ENCODE data around the gene ASXL2.

- no peak for TF ChIP-seq NFIC (IDR thresholded peaks at IDR 0.05)
- TF ChIP-seq TEAD4 (IDR thresholded peaks at IDR 0.05): no peak
- TF ChIP-seq CREB1 (IDR thresholded peaks at IDR 0.05; ENCODE audit: low read depth): no peak
- no peak for TF ChIP-seq TCF12 (IDR thresholded peaks at IDR 0.05; ENCODE audit: low read depth)
- no peak for TF ChIP-seq REST (IDR thresholded peaks at IDR 0.05; ENCODE audit: low read depth)
- TF ChIP-seq EP300 (IDR thresholded peaks at IDR 0.05; ENCODE audit: borderline replicate concordance): no peak
- TF ChIP-seq MAX (IDR thresholded peaks at IDR 0.05): no peak
- no peak for TF ChIP-seq RAD21 (IDR thresholded peaks at IDR 0.05; ENCODE audit: low read depth)
- no peak for TF ChIP-seq TAF1 (IDR thresholded peaks at IDR 0.05; ENCODE audit: low read depth)
- no peak for TF ChIP-seq YY1 (IDR thresholded peaks at IDR 0.05; ENCODE audit: low read depth)
- TF ChIP-seq USF1 (IDR thresholded peaks at IDR 0.05): no peak
- TF ChIP-seq EGR1 (IDR thresholded peaks at IDR 0.05): no peak
- no peak for TF ChIP-seq FOXM1 (IDR thresholded peaks at IDR 0.05; ENCODE audit: borderline replicate concordance, low read depth)
Observed at GRCh38 chr2:25701801-25702200, 176.5 kb downstream of the ASXL2 start.
